Measurements from ENCODE around the gene GIPC1. TPM values are rescaled to one million over a fixed set of nuclear protein-coding genes. Genes with fewer than 3 reads are reported as not detected.

The GIPC1 gene
- polyA plus RNA-seq, 3 donors = 4.0 to 6.2 (median 4.8) TPM

DNA sequence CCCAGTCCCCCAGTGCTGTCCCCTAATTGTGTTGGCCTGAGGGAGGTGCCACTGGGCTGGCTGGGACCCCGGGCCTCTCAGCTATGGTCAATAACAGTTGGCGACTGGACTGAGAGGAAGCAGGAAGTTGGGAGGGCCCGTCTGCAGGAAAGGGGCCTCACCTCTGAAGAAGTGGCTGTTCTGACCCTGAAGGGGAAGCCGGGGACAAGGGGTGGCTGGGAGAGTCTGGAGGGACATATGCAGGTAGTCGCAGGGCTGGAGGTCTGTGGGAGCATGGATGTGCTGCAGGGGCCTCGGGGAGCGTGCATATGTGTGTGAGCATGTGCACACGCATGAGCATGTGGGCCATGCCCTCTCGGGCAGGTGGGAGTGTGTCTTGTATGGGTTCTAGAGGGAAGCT is 56.9 kb downstream of the GIPC1 start:
- Histone ChIP-seq H4K20me1 (ENCODE audit: insufficient read depth, low read length) (peaks cover 16% of the 10 kb centered on the region), H3K4me2 (replicated peaks; ENCODE audit: extremely low read depth, low read length, poor library complexity, severe bottlenecking) (peak overlapping the region; percentile 75), H3K4me1 (ENCODE audit: control insufficient read depth in 1 of 2, insufficient read depth in 2 of 2, low read length in 2 of 2) (peaks cover 55 to 64% of the 10 kb centered on the region in 2 donors), H3K79me2 (ENCODE audit: insufficient read depth, low read length) (peaks cover 96% of the 10 kb centered on the region), H3K9ac (ENCODE audit: insufficient read depth, low read length, poor library complexity, severe bottlenecking) (no peak overlapping the region), H3K27ac (ENCODE audit: low read depth in 1 of 2, low read length in 2 of 2) (peak overlapping the region; percentile 5 to 66), H3K9me3 (replicated peaks in 1 of 2; ENCODE audit: control insufficient read depth in 1 of 2, insufficient read depth in 1 of 2, low read length in 2 of 2) (no peaks in the 10 kb centered on the region), H3K27me3 (ENCODE audit: control insufficient read depth in 2 of 2, insufficient read depth in 2 of 2, low read length in 2 of 2) (no peaks in the 10 kb centered on the region), H3K36me3 (replicated peaks in 1 of 2; ENCODE audit: control insufficient read depth in 1 of 2, insufficient read depth in 2 of 2, low read length in 2 of 2) (peaks cover 23 to 34% of the 10 kb centered on the region in 2 donors), H3K4me3 (replicated peaks in 1 of 3; ENCODE audit: low read depth in 2 of 3, low read length in 3 of 3) (peak overlapping the region in 1 of 3 experiments; percentile 91), H2AFZ (ENCODE audit: insufficient read depth, low read depth, low read length, poor library complexity, severe bottlenecking) (peak overlapping the region; percentile 46)
- no peak for DNase-seq
- Mint-ChIP-seq H3K4me1 (peaks cover 61% of the 10 kb centered on the region), H3K9me3 (no peaks in the 10 kb centered on the region), H3K27ac (peak overlapping the region; percentile 76 to 98 (median 91)), H3K4me3 (peak overlapping the region; percentile 56 to 82), H3K36me3 (peaks cover 22 to 45% of the 10 kb centered on the region in 2 donors), H3K27me3 (ENCODE audit: low read depth in 3 of 3) (peaks cover 0 to 3% (median 0%) of the 10 kb centered on the region in 3 donors)
- TF ChIP-seq CTCF (IDR thresholded peaks at IDR 0.05) = no peak
- WGBS (ENCODE audit: insufficient coverage) = 29% methylated on average over 8 of the region's 9 CpGs
- intact Hi-C loops (cut with micrococcal nuclease) = loop anchor here in 1 of 2 donors (5.0 kb wide), 1 partner anchor 38 kb away; the partner anchor contains the start of gene PTGER1

DNA sequence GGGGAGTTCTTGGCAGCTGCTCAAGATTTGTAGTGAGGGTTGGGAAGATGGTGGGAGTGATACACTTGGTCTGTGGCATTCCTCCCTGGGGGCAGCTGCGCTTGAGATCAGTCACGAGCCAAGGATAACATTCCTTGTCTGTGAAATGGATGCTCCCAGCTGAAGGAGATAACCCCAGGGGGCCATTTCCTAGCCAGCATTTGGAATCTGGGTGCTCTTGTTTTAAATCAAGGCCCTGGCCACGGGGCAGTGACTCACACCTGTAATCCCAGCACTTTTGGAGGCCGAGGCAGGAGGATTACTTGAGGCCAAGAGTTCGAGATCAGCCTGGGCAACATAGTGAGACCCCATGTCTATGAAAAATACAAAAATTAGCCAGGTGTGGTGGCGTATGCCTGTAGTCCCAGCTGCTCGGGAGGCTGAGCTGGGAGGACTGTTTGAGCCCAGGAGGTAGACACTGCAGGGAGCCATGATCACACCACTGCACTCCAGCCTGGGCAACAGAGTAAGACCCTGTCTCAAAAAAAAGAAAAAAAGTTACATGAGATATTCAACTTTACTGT is 58.3 kb downstream of the GIPC1 start:
- peak overlapping the region in 3 of 7 donors; percentile 52 to 98 (median 68) for H3K27ac Mint-ChIP-seq
- no peak for DNase-seq
- no peak overlapping the region for H3K9ac ChIP-seq (ENCODE audit: insufficient read depth, low read length, poor library complexity, severe bottlenecking)
- peaks cover 10 to 32% of the 10 kb centered on the region in 2 donors for H3K36me3 Mint-ChIP-seq
- no peak overlapping the region for H3K27ac ChIP-seq (ENCODE audit: low read depth in 1 of 2, low read length in 2 of 2)
- H3K79me2 ChIP-seq (ENCODE audit: insufficient read depth, low read length) = peaks cover 92% of the 10 kb centered on the region
- TF ChIP-seq CTCF (IDR thresholded peaks at IDR 0.05) = no peak
- H4K20me1 ChIP-seq (ENCODE audit: insufficient read depth, low read length) = peaks cover 7% of the 10 kb centered on the region
- no peak overlapping the region for H3K4me3 Mint-ChIP-seq
- H3K36me3 ChIP-seq (replicated peaks in 1 of 2; ENCODE audit: control insufficient read depth in 1 of 2, insufficient read depth in 2 of 2, low read length in 2 of 2) = peaks cover 10 to 20% of the 10 kb centered on the region in 2 donors
- WGBS (ENCODE audit: insufficient coverage) = 98% methylated on average over 7 of the region's 7 CpGs
- H3K9me3 ChIP-seq (replicated peaks in 1 of 2; ENCODE audit: control insufficient read depth in 1 of 2, insufficient read depth in 1 of 2, low read length in 2 of 2) = no peaks in the 10 kb centered on the region
- peaks cover 63 to 73% of the 10 kb centered on the region in 2 donors for H3K4me1 ChIP-seq (ENCODE audit: control insufficient read depth in 1 of 2, insufficient read depth in 2 of 2, low read length in 2 of 2)
- H3K4me1 Mint-ChIP-seq = peaks cover 63% of the 10 kb centered on the region
- H3K9me3 Mint-ChIP-seq = no peaks in the 10 kb centered on the region
- no peak overlapping the region for H3K4me3 ChIP-seq (replicated peaks in 1 of 3; ENCODE audit: low read depth in 2 of 3, low read length in 3 of 3)
- intact Hi-C loops (cut with micrococcal nuclease) = loop anchor here in 1 of 2 donors (5.0 kb wide), 1 partner anchor 40 kb away; the partner anchor contains the start of gene PTGER1
- H3K4me2 ChIP-seq (replicated peaks; ENCODE audit: extremely low read depth, low read length, poor library complexity, severe bottlenecking) = no peak overlapping the region
- no peak overlapping the region for H2AFZ ChIP-seq (ENCODE audit: insufficient read depth, low read depth, low read length, poor library complexity, severe bottlenecking)
- peaks cover 0 to 3% (median 0%) of the 10 kb centered on the region in 3 donors for H3K27me3 Mint-ChIP-seq (ENCODE audit: low read depth in 3 of 3)
- H3K27me3 ChIP-seq (ENCODE audit: control insufficient read depth in 2 of 2, insufficient read depth in 2 of 2, low read length in 2 of 2) = no peaks in the 10 kb centered on the region

Data from CD14-positive monocyte (primary cell).